OCI-LY3 (cell line): Measurements from ENCODE around the gene OR5K2.

Experiments used
- CTCF ChIP-seq: fragments of 200-600, 300-600 bp; sonication (generic); IDR thresholded peaks from 2 replicates; pipeline ENCODE4 v1.5.1; 2014; ENCODE audit warnings: antibody characterized with exemption, low read length, low read depth
- EZH2phosphoT487 ChIP-seq: fragments of 200-600 bp; shearing (Covaris generic); IDR thresholded peaks from 2 replicates; pipeline ENCODE4 v1.6.1; 2018; ENCODE audit warnings: antibody characterized with exemption, mixed run types, low read depth

GRCh38 chr3:98500019-98500418 lies 2.5 kb downstream of the OR5K2 start:
- TF ChIP-seq CTCF (no peak), EZH2phosphoT487 (no peak)
